GM18873 (cell line): Measurements from ENCODE around the gene ZNF274.
"Not testable (repeated sequence)": the region's sequence is repeated elsewhere in the genome, so short reads cannot be mapped to it uniquely, and the experiment has no call there.

Experiments
- ATAC-seq: cut with Tn5 transposase; IDR thresholded peaks from one replicate; pipeline ENCODE4 v1.9.1; 2021; ENCODE audit warnings: mild to moderate bottlenecking, moderate library complexity, moderate number of reproducible peaks; ENCODE audit not compliant: unreplicated experiment, low FRiP score

The ZNF274 gene

GRCh38 chr19:58209577-58209976, 26.7 kb downstream of the ZNF274 start:
- no peak for ATAC-seq

DNA sequence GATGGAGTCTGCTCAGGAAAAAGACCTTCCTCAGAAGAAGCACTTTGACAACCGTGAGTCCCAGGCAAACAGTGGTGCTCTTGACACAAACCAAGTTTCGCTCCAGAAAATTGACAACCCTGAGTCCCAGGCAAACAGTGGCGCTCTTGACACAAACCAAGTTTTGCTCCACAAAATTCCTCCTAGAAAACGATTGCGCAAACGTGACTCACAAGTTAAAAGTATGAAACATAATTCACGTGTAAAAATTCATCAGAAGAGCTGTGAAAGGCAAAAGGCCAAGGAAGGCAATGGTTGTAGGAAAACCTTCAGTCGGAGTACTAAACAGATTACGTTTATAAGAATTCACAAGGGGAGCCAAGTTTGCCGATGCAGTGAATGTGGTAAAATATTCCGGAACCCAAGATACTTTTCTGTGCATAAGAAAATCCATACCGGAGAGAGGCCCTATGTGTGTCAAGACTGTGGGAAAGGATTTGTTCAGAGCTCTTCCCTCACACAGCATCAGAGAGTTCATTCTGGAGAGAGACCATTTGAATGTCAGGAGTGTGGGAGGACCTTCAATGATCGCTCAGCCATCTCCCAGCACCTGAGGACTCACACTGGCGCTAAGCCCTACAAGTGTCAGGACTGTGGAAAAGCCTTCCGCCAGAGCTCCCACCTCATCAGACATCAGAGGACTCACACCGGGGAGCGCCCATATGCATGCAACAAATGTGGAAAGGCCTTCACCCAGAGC, 29.6 kb downstream of the ZNF274 start:
- ATAC-seq, result no peak

GRCh38 chr19:58213075-58213369, 30.2 kb downstream of the ZNF274 start:
- no peak for ATAC-seq

GRCh38 chr19:58217069-58217481, 34.2 kb downstream of the ZNF274 start:
- no peak for ATAC-seq

DNA sequence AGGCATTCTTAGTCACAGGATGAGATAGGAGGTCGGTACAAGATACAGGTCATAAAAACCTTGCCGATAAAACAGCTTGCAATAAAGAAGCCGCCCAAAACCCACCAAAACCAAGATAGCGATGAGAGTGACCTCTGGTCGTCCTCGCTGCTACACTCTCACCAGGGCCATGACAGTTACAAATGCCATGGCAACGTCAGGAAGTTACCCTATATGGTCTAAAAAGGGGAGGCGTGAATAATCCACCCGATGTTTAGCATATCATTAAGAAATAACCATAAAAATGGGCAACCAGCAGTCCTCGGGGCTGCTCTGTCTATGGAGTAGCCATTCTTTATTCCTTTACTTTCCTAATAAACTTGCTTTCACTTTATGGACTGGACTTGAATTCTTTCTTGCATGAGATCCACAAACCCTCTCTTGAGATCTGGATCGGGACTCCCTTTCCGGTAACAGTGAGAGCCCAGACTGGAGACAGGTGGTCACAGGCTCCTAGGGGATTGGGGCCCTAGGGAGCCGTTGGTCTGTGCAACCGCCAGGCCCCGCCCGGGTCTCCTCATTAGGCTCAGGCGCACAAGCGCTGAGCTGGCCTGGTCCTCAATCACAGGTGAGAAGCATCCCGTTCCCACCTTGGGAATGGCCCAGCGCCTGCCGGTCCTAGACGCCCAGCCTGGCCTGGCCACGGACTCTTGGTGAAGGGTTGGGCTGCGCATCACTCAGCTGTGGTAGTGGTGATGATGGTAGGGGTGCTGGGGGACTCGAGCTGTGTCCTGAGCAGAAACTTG, 34.9 kb downstream of the ZNF274 start:
- no peak for ATAC-seq

DNA sequence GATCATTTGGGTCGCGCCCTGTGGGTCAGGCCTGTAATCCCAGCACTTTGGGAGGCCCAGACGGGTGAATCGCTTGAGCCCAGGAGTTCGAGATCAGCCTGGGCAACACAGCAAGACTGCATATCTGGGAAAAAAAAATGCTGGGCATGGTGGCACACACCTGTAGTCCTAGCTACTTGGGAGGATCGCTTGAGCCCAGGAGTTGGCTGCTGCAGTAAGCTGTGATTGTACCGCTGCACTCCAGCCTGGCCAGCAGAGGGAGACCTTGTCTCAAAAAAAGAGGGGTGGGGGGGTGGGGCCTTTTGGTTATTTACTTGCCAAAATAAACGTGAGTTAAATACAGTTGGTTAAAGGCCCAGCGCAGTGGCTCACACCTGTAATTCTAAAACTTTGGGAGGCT, 36.0 kb downstream of the ZNF274 start:
- ATAC-seq, result no peak

GRCh38 chr19:58227964-58228584, 45.2 kb downstream of the ZNF274 start:
- no peak for ATAC-seq

GRCh38 chr19:58228585-58229254, 45.9 kb downstream of the ZNF274 start, which contains the start of gene ZNF544:
ZNF544 (plus strand) TSS chr19:58228914; CDS start chr19:58244024, 15,110 bp downstream.
- ATAC-seq, result peak; percentile 63

GRCh38 chr19:58229255-58229639, 46.4 kb downstream of the ZNF274 start:
- no peak for ATAC-seq

DNA sequence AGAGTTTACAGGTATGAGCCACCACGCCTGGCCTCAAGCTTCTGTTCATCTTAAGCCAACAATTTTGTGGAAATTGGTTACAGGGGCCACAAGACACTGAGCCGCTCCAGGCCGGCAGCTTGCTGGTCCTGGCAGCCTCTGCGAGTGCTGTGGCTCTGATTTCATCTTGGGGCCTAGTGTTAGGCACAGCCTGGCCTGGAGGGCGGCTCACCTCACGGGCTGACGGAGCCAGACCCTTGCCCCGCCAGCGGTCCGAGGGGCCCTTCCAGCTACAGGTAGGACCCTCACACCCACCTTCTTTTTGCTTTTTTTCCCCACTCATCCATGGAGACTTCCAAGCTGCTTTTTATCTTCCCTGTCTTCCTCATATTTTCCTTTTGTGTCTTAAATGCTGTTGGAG, 54.5 kb downstream of the ZNF274 start:
- ATAC-seq, result no peak

- ATAC-seq, result no peak
Observed at GRCh38 chr19:58243351-58243750, 60.5 kb downstream of the ZNF274 start.

GRCh38 chr19:58248886-58249285, 66.0 kb downstream of the ZNF274 start:
- ATAC-seq, result no peak

DNA sequence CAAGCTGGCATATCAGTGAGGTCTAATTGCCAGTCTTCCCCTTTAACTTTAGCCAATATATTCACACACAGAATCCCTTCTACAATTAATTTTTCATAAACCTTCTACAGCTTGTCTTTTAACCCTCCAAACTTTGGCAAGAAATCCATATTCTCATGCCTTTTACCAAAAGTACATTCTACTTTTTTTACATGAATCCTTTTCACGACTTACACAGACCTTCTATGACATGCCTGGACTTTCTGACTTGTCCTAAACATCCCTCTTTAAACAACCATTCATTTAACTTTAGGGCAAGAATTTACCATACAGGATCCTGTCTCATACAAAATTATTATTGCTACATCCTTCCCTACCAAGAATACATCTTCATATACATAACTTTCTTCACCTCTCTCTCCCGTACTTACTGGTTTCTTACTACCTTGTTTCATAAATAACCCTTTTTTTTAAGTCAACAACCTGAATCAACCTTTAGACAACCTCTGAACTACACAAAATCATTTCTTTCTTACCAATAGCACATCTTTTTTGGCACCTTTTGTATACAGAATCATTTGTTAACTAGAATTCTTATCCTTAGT, 69.3 kb downstream of the ZNF274 start:
- ATAC-seq, result no peak

DNA sequence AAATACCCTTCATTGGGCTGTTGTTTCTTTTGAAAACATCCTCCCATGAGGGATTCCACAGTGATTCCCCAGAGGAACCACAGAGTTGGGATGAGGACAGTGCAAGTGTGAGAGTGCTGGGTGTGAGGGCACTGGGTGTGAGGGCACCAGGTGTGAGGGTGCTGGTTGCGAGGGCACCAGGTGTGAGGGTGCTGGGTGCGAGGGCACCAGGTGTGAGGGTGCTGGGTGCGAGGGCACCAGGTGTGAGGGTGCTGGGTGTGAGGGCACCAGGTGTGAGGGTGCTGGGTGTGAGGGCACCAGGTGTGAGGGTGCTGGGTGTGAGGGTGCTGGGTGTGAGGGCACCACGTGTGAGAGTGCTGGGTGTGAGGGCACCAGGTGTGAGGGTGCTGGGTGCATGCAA, 75.4 kb downstream of the ZNF274 start:
- not testable (repeated sequence) for ATAC-seq

DNA sequence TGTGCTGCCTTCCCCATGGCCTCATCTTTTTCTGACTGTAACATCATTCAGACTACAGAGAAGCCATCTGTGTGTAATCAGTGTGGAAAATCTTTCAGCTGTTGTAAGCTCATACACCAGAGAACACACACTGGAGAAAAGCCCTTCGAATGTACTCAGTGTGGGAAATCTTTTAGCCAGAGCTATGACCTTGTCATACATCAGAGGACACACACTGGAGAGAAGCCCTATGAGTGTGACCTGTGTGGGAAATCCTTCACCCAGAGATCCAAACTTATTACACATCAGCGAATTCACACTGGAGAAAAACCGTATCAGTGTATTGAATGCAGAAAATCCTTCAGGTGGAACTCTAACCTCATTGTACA, 78.7 kb downstream of the ZNF274 start:
- no peak for ATAC-seq

DNA sequence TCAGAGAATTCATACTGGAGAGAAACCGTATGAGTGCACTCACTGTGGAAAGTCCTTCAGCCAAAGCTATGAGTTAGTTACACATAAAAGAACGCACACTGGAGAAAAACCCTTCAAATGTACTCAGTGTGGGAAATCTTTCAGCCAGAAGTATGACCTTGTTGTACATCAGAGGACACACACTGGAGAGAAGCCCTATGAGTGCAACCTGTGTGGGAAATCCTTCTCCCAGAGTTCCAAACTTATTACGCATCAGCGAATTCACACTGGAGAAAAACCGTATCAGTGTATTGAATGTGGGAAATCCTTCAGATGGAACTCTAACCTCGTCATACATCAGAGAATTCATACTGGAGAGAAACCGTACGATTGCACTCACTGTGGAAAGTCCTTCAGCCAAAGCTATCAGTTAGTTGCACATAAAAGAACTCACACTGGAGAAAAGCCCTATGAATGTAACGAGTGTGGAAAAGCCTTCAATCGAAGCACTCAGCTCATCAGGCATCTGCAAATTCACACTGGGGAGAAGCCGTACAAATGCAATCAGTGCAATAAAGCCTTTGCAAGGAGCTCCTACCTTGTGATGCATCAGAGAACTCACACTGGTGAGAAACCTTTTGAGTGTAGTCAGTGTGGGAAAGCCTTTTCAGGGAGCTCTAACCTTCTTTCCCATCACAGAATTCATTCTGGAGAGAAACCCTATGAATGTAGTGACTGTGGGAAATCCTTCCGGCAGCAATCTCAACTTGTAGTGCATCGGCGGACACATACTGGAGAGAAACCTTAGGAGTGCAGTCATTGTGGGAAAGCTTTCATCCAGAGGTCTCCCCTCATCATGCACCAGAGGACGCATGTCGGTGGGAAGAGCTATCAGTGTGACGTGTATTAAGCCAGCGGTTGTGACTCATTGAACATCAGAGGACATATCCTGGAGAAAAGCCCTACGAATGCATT, 79.4 kb downstream of the ZNF274 start:
- ATAC-seq, result no peak

DNA sequence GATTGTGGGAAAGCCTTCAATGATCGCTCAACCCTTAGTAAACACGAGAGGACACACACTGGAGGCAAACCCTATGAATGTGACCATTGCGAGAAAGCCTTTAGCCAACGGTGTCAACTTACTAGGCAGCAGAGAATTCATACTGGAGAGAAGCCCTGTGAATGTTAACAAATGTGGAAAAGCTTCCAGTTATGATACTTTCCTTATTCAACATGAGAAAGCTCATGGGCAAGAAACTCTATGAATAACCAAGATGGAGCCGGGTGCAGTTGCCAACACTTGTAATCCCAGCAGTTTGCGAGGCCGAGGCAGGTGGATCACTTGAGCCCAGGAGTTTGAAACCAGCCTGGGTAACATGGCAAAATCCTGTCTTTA, 80.0 kb downstream of the ZNF274 start:
- ATAC-seq, result no peak
